ENCODE measurements around the gene RPL35.
"Not testable (repeated sequence)": the region's sequence is repeated elsewhere in the genome, so short reads cannot be mapped to it uniquely, and the experiment has no call there.

RPL35 gene

DNA sequence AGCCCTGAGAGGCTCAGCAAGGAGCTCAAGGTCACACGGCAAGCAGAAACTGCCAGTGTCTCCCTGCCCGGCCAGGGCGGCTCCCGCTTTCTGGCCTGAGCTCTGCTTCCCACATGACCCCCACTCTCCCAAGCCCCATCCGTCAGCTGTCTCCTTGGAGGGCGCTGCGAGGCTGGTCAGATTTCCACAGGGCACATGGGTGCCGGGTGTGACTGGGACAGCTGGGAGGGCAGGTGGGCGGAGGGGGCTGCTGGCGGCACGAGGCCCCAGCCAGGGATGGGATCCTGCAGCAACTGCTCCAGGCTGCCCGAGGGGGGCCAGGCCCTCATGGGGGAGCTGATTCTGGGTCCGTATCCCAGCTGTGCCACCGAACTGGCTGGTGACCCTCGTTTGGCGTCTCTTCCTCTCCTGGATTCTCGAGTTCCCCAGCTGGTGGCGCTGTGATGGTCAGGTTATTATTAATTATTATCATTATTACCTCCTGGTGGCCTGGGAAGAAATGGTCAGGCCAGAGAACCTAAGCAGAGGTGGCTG is 21.4 kb downstream of the RPL35 start:
- no peak for DNase-seq (ENCODE audit: low spot score)
- TF ChIP-seq, protein P1, sequence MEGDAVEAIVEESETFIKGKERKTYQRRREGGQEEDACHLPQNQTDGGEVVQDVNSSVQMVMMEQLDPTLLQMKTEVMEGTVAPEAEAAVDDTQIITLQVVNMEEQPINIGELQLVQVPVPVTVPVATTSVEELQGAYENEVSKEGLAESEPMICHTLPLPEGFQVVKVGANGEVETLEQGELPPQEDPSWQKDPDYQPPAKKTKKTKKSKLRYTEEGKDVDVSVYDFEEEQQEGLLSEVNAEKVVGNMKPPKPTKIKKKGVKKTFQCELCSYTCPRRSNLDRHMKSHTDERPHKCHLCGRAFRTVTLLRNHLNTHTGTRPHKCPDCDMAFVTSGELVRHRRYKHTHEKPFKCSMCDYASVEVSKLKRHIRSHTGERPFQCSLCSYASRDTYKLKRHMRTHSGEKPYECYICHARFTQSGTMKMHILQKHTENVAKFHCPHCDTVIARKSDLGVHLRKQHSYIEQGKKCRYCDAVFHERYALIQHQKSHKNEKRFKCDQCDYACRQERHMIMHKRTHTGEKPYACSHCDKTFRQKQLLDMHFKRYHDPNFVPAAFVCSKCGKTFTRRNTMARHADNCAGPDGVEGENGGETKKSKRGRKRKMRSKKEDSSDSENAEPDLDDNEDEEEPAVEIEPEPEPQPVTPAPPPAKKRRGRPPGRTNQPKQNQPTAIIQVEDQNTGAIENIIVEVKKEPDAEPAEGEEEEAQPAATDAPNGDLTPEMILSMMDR (IDR thresholded peaks at IDR 0.05; ENCODE audit: extremely low read depth, missing control alignments): no peak

DNA sequence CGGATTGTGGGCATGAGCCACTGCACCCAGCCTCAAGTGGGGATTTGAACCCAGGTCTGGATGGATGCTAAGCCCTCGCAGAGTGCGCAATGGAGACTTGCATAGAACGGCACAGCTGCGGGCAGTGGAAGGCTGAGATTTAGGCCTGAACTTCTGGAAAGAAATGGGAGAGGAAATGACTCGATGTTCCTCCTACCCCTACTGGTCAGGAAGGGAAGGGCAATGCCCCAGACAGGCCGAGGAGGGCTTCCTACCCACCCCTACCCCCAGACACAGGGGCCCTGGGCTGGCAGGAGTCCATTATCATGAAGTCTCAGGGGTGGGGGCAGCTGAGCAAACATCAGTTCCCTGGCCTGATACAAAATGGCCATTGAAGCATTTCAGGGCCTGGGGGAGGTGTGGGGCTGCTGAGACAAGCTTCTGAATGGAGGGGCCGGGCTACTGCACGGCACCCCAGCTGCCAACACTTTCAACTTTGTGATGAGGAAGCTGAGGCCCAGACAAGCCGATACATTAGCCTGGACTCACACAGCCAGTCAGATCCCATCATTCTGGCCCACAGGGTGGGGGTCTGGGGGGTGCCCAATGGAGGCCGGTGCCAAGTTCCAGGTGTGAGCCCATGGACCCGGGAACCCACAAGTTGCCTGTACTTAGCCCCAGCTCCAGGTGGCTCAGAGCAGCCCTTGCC is 22.0 kb downstream of the RPL35 start:
- TF ChIP-seq, protein P1 (IDR thresholded peaks at IDR 0.05; ENCODE audit: extremely low read depth, missing control alignments): peak; percentile 14
- DNase-seq (ENCODE audit: low spot score): no peak

DNA sequence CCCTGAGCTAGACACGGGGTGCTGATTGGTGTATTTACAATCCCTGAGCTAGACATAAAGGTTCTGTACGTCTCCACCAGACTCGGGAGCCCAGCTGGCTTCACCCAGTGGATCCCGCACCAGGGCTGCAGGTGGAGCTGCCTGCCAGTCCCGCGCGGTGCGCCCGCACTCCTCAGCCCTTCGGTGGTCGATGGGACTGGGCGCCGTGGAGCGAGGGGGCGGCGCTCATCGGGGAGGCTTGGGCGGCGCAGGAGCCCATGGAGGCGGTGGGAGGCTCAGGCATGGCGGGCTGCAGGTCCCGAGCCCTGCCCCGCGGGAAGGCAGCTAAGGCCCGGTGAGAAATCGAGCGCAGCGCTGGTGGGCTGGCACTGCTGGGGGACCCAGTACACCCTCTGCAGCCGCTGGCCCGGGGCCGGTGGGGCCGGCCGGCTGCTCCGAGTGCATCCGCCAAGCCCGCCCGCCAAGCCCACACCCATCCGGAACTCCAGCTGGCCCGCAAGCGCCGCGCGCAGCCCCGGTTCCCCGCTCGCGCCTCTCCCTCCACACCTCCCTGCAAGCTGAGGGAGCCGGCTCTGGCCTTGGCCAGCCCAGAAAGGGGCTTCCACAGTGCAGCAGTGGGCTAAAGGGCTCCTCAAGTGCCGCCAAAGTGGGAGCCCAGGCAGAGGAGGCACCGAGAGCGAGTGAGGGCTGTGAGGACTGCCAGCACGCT is 23.0 kb downstream of the RPL35 start:
- DNase-seq (ENCODE audit: low spot score): not testable (repeated sequence)

DNA sequence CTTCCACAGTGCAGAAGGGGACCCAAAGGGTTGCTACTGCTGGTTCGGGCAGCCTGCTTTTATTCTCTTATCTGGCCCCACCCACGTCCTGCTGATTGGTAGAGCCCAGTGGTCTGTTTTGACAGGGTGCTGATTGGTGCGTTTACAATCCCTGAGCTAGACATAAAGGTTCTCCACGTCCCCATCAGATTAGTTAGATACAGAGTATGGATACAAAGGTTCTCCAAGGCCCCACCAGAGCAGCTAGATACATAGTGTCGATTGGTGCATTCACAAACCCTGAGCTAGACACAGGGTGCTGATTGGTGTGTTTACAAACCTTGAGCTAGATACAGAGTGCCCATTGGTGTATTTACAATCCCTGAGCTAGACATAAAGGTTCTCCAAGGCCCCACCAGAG is 23.6 kb downstream of the RPL35 start:
- not testable (repeated sequence) for DNase-seq (ENCODE audit: low spot score)

DNA sequence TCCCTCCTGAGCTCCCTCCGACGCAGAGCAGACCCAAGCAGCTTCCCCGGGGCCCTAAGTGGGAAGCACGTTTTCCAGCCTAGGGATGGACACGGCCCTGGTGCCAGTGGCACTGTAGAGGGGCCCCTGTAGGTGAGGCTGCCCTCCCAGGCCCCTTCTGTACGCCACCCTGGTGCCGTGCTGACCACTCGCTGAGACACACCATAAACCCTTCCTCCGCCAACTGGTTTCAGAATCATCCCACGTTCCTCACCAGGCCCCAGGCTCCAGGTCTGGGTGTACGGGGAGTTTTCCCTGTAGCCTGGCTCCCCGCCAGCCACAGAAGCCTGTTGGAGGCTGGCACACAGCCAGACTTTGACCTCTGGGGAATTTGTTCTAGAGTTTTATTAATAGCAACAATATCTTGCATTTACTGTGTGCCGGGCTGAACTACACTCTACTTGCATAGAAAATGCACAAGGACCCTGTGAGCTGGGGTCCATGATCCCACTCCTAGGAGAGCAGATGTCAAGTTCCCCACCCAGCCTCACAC is 26.7 kb downstream of the RPL35 start:
- TF ChIP-seq, protein P1 (IDR thresholded peaks at IDR 0.05; ENCODE audit: extremely low read depth, missing control alignments): no peak
- DNase-seq (ENCODE audit: low spot score): no peak

DNA sequence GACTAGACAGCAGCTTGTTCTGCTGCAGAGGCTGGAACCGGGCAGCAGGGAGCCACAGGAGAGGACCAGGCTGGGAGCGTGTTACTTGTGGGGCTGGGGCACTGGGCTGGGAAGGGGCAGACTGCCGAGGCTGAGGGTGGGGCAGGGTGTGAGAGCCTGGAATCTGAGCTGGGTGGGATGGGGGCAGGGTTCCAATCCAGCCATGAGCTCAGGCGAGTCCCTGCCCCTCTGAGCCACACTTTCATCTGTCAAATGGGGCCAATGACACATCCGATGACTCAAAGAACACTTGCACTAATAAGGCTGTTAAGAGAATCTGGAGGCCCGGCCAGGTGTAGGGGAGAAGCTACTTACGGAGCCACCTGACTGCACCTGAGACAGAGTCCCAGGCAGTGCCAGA is 27.2 kb downstream of the RPL35 start:
- DNase-seq (ENCODE audit: low spot score): no peak
- TF ChIP-seq, protein P1 (IDR thresholded peaks at IDR 0.05; ENCODE audit: extremely low read depth, missing control alignments): no peak

DNA sequence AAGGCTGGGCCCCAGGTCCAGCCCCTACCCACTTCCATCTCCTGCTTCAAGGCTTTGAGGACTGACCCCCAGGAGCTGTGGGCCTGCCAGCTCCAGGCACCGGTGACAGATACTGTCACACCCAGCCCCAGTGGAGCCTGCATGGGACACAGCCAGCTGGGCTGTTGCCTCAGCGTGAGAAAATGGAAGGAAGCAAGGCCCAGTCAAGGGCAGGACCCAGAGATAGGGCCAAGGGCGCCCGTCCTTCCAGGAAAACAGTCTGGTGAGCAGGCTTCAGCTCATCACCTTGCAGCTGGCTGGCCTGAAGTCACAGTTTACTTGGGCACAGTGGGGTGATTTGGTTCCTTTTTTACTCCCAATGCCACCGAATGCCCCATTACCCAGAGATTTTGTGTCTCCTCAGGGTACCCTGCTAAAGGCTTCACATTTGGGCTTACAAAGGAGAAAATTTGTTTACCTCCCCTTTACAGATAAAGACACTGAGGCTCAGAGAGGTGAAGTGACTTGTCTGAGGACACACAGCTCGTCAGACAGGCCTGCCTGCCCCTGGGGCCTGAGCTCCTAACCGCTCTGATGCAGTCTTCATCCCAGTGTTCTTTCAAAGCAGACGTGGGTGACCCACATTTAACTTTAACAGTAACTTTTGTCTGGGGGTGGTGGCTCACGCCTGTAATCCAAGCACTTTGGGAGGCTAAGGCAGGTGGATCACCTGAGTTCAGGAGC is 30.0 kb downstream of the RPL35 start:
- DNase-seq (ENCODE audit: low spot score): no peak
- TF ChIP-seq, protein P1 (IDR thresholded peaks at IDR 0.05; ENCODE audit: extremely low read depth, missing control alignments): no peak

DNA sequence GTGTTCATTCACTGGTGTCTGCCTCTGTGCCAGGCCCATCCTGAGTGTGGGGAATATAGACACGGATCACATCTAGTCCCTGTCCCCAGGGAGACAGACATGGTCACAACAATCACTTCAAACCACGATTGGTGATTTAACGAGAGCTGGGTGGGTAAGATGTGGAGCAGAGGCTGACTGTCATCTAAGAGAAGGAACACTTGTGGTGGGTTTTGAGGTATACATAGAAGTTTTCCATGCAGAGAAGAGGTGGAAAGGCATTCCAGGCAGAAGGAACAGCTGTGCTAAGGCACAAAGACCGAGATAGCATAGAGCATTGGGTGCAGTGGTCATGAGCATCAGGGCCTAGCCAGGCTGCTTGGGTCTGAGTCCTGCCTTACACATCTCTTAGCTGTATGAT is 31.2 kb downstream of the RPL35 start:
- no peak for DNase-seq (ENCODE audit: low spot score)
- TF ChIP-seq, protein P1 (IDR thresholded peaks at IDR 0.05; ENCODE audit: extremely low read depth, missing control alignments): no peak
